ENCODE measurements around the gene RCOR1.

The RCOR1 gene

GRCh38 chr14:102654298-102654697 lies 61.8 kb downstream of the RCOR1 start:
- Histone ChIP-seq H3K9me3 (ENCODE audit: control insufficient read depth, insufficient read depth, low read length) (no peaks in the 10 kb centered on the region), H3K9ac (ENCODE audit: low read depth, low read length) (no peak overlapping the region), H3K36me3 (ENCODE audit: insufficient read depth, low read length) (no peaks in the 10 kb centered on the region), H3K4me1 (ENCODE audit: insufficient read depth, low read length) (peaks cover 21% of the 10 kb centered on the region)

GRCh38 chr14:102655137-102655536 lies 62.7 kb downstream of the RCOR1 start:
- H3K36me3 ChIP-seq (ENCODE audit: insufficient read depth, low read length): no peaks in the 10 kb centered on the region

GRCh38 chr14:102659797-102660196 lies 67.3 kb downstream of the RCOR1 start:
- H3K9me3 ChIP-seq (ENCODE audit: control insufficient read depth, insufficient read depth, low read length): no peaks in the 10 kb centered on the region
- no peaks in the 10 kb centered on the region for H3K36me3 ChIP-seq (ENCODE audit: insufficient read depth, low read length)
- peaks cover 35% of the 10 kb centered on the region for H3K4me1 ChIP-seq (ENCODE audit: insufficient read depth, low read length)
- no peak overlapping the region for H3K9ac ChIP-seq (ENCODE audit: low read depth, low read length)

More at GRCh38 chr14:102655137-102655536, 62.7 kb downstream of the RCOR1 start:
- peaks cover 21% of the 10 kb centered on the region for H3K4me1 ChIP-seq (ENCODE audit: insufficient read depth, low read length)
- no peak overlapping the region; the same call in 1 of the 2 replicates for H3K9ac ChIP-seq (ENCODE audit: low read depth, low read length)
- H3K9me3 ChIP-seq (ENCODE audit: control insufficient read depth, insufficient read depth, low read length): no peaks in the 10 kb centered on the region

- peaks cover 33% of the 10 kb centered on the region for H3K4me1 ChIP-seq (ENCODE audit: insufficient read depth, low read length)
- no peaks in the 10 kb centered on the region; the same call in 1 of the 2 replicates for H3K36me3 ChIP-seq (ENCODE audit: insufficient read depth, low read length)
- no peaks in the 10 kb centered on the region for H3K9me3 ChIP-seq (ENCODE audit: control insufficient read depth, insufficient read depth, low read length)
- H3K9ac ChIP-seq (ENCODE audit: low read depth, low read length): no peak overlapping the region
Observed at GRCh38 chr14:102661614-102662013, 69.2 kb downstream of the RCOR1 start.

GRCh38 chr14:102662636-102663430 lies 70.4 kb downstream of the RCOR1 start:
- H3K36me3 ChIP-seq (ENCODE audit: insufficient read depth, low read length): no peaks in the 10 kb centered on the region; the same call in 1 of the 2 replicates
- no peaks in the 10 kb centered on the region for H3K9me3 ChIP-seq (ENCODE audit: control insufficient read depth, insufficient read depth, low read length)
- peaks cover 37% of the 10 kb centered on the region for H3K4me1 ChIP-seq (ENCODE audit: insufficient read depth, low read length)
- peak overlapping the region; percentile 19; the same call in 1 of the 2 replicates for H3K9ac ChIP-seq (ENCODE audit: low read depth, low read length)

- Histone ChIP-seq H3K4me1 (ENCODE audit: insufficient read depth, low read length) (peaks cover 35% of the 10 kb centered on the region), H3K9me3 (ENCODE audit: control insufficient read depth, insufficient read depth, low read length) (no peaks in the 10 kb centered on the region), H3K9ac (ENCODE audit: low read depth, low read length) (peak overlapping the region; percentile 19; the same call in 1 of the 2 replicates), H3K36me3 (ENCODE audit: insufficient read depth, low read length) (no peaks in the 10 kb centered on the region; the same call in 1 of the 2 replicates)
Observed at GRCh38 chr14:102663440-102663839, 71.0 kb downstream of the RCOR1 start.

- H3K4me1 ChIP-seq (ENCODE audit: insufficient read depth, low read length): peaks cover 32% of the 10 kb centered on the region
Observed at GRCh38 chr14:102665621-102666020, 73.2 kb downstream of the RCOR1 start.

GRCh38 chr14:102666635-102667034 lies 74.2 kb downstream of the RCOR1 start:
- H3K36me3 ChIP-seq (ENCODE audit: insufficient read depth, low read length): no peaks in the 10 kb centered on the region; the same call in 1 of the 2 replicates
- peaks cover 32% of the 10 kb centered on the region for H3K4me1 ChIP-seq (ENCODE audit: insufficient read depth, low read length)
- H3K9ac ChIP-seq (ENCODE audit: low read depth, low read length): no peak overlapping the region
- H3K9me3 ChIP-seq (ENCODE audit: control insufficient read depth, insufficient read depth, low read length): no peaks in the 10 kb centered on the region

More at GRCh38 chr14:102665621-102666020, 73.2 kb downstream of the RCOR1 start:
- Histone ChIP-seq H3K9ac (ENCODE audit: low read depth, low read length) (no peak overlapping the region), H3K36me3 (ENCODE audit: insufficient read depth, low read length) (no peaks in the 10 kb centered on the region; the same call in 1 of the 2 replicates), H3K9me3 (ENCODE audit: control insufficient read depth, insufficient read depth, low read length) (no peaks in the 10 kb centered on the region)

GRCh38 chr14:102667703-102668102 lies 75.3 kb downstream of the RCOR1 start:
- Histone ChIP-seq H3K9me3 (ENCODE audit: control insufficient read depth, insufficient read depth, low read length) (no peaks in the 10 kb centered on the region), H3K9ac (ENCODE audit: low read depth, low read length) (no peak overlapping the region), H3K36me3 (ENCODE audit: insufficient read depth, low read length) (no peaks in the 10 kb centered on the region; the same call in 1 of the 2 replicates), H3K4me1 (ENCODE audit: insufficient read depth, low read length) (peaks cover 26% of the 10 kb centered on the region)

- H3K4me1 ChIP-seq (ENCODE audit: insufficient read depth, low read length): peaks cover 20% of the 10 kb centered on the region
- H3K9me3 ChIP-seq (ENCODE audit: control insufficient read depth, insufficient read depth, low read length): no peaks in the 10 kb centered on the region
- H3K9ac ChIP-seq (ENCODE audit: low read depth, low read length): no peak overlapping the region
- H3K36me3 ChIP-seq (ENCODE audit: insufficient read depth, low read length): no peaks in the 10 kb centered on the region; the same call in 1 of the 2 replicates
Observed at GRCh38 chr14:102668291-102668873, 75.9 kb downstream of the RCOR1 start.

- Histone ChIP-seq H3K9ac (ENCODE audit: low read depth, low read length) (no peak overlapping the region), H3K36me3 (ENCODE audit: insufficient read depth, low read length) (no peaks in the 10 kb centered on the region), H3K9me3 (ENCODE audit: control insufficient read depth, insufficient read depth, low read length) (no peaks in the 10 kb centered on the region), H3K4me1 (ENCODE audit: insufficient read depth, low read length) (0 out of 2 replicates have a peak, but pooled peaks cover 4% of the 10 kb centered on the region)
Observed at GRCh38 chr14:102671410-102671809, 79.0 kb downstream of the RCOR1 start.

GRCh38 chr14:102672410-102672960 lies 80.0 kb downstream of the RCOR1 start:
- no peaks in the 10 kb centered on the region for H3K36me3 ChIP-seq (ENCODE audit: insufficient read depth, low read length)
- H3K9ac ChIP-seq (ENCODE audit: low read depth, low read length): no peak overlapping the region
- H3K4me1 ChIP-seq (ENCODE audit: insufficient read depth, low read length): 0 out of 2 replicates have a peak, but pooled peaks cover 3% of the 10 kb centered on the region
- H3K9me3 ChIP-seq (ENCODE audit: control insufficient read depth, insufficient read depth, low read length): no peaks in the 10 kb centered on the region

- Histone ChIP-seq H3K9ac (ENCODE audit: low read depth, low read length) (no peak overlapping the region), H3K36me3 (ENCODE audit: insufficient read depth, low read length) (no peaks in the 10 kb centered on the region), H3K9me3 (ENCODE audit: control insufficient read depth, insufficient read depth, low read length) (no peaks in the 10 kb centered on the region), H3K4me1 (ENCODE audit: insufficient read depth, low read length) (no peaks in the 10 kb centered on the region)
Observed at GRCh38 chr14:102675396-102675795, 82.9 kb downstream of the RCOR1 start.

- peaks cover 10% of the 10 kb centered on the region; the same call in 1 of the 2 replicates for H3K4me1 ChIP-seq (ENCODE audit: insufficient read depth, low read length)
- H3K9ac ChIP-seq (ENCODE audit: low read depth, low read length): no peak overlapping the region
- H3K36me3 ChIP-seq (ENCODE audit: insufficient read depth, low read length): peaks cover 4% of the 10 kb centered on the region; the same call in 1 of the 2 replicates
- no peaks in the 10 kb centered on the region for H3K9me3 ChIP-seq (ENCODE audit: control insufficient read depth, insufficient read depth, low read length)
Observed at GRCh38 chr14:102678394-102678793, 85.9 kb downstream of the RCOR1 start.
